ENCODE data around the gene LARGE1. TPM values are rescaled to one million over a fixed set of nuclear protein-coding genes. Genes with fewer than 3 reads are reported as not detected.

LARGE1 gene
- total RNA-seq, 1 donor from 2014 or later, result 0.89 TPM

DNA sequence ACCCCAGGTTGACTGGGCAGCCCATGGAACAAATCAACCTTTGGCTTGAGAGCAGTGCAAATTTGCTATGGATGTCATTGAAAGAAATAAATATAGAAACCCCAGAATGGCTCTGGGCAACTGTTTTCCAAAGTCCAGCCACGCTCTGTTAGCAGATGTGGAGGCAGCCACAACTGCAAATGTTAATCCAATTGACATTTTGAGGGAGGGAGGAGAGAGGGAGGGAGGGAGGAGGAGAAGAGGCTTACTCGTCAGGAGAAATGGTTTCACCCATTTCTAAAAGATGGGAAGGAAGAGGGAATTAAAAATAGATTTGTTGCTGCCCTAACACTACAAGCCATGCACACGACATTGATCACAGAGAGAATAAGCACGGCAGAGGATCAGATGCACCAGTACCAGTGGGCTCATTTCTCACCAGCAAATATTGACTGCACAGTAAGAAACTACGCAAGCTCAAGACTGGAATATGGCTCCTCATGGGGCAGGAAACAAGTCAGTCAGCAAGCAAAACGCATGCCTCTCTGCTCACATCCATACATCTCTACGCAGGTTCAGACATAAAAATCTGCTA is 229.1 kb downstream of the LARGE1 start:
- no peak overlapping the region for H3K4me3 Mint-ChIP-seq (ENCODE audit: low read depth)
- intact Hi-C loops (cut with micrococcal nuclease), result no loop called here
- no peaks in the 10 kb centered on the region for H3K36me3 Mint-ChIP-seq (ENCODE audit: low read depth)
- H3K27ac Mint-ChIP-seq, result no peak overlapping the region
- DNase-seq (ENCODE audit: low spot score), result no peak
- H3K9me3 Mint-ChIP-seq, result peaks cover 53% of the 10 kb centered on the region
- H3K27me3 Mint-ChIP-seq (ENCODE audit: low read depth), result no peaks in the 10 kb centered on the region
- no peaks in the 10 kb centered on the region for H3K4me1 Mint-ChIP-seq (ENCODE audit: low read depth)

DNA sequence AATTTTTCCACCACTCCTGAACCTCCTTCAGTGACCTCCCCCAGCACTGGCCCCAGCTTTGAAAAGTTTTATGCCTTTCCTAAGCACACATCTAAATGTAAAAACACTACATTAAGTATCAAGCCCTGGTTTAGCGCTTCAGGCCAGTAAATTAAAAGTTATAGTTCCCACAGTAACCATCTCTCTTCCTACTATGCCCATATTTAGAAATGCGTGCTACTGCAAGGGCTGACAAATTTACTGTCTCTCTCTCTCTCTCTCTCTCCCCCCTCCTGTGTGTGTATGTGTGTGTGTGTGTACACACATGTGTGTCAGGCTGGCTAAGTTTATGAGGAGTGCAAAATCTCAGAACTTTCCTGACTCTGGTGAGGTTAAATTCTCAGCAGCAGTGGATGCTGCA is 231.4 kb downstream of the LARGE1 start:
- H3K4me3 Mint-ChIP-seq (ENCODE audit: low read depth), result no peak overlapping the region
- H3K27me3 Mint-ChIP-seq (ENCODE audit: low read depth), result no peaks in the 10 kb centered on the region
- DNase-seq (ENCODE audit: low spot score), result no peak
- H3K9me3 Mint-ChIP-seq, result peaks cover 55% of the 10 kb centered on the region
- intact Hi-C loops (cut with micrococcal nuclease), result no loop called here
- H3K4me1 Mint-ChIP-seq (ENCODE audit: low read depth), result no peaks in the 10 kb centered on the region
- H3K36me3 Mint-ChIP-seq (ENCODE audit: low read depth), result no peaks in the 10 kb centered on the region
- no peak overlapping the region for H3K27ac Mint-ChIP-seq

DNA sequence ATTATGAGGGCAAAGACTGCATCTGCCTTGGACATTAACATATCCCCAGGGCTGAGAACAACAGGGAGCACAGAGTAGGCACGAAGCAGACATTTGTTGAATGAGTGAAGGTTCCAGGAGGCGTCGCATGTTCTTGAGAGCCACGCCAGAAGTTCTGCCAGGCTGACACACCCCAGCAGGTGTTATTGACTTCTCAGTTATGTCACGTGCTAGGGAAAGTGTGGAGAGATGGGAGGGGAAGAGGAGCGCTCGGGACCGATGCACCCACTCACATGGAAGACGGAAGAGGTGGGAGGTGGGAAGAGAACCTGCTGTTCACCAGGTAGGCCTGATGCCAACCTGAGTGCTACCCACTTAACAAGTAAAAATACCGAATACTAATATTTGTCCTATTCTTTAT is 232.8 kb downstream of the LARGE1 start:
- Mint-ChIP-seq H3K4me3 (ENCODE audit: low read depth) (no peak overlapping the region), H3K27ac (no peak overlapping the region), H3K27me3 (ENCODE audit: low read depth) (no peaks in the 10 kb centered on the region), H3K9me3 (peaks cover 61% of the 10 kb centered on the region), H3K4me1 (ENCODE audit: low read depth) (no peaks in the 10 kb centered on the region), H3K36me3 (ENCODE audit: low read depth) (no peaks in the 10 kb centered on the region)
- no peak for DNase-seq (ENCODE audit: low spot score)
- intact Hi-C loops (cut with micrococcal nuclease), result no loop called here

DNA sequence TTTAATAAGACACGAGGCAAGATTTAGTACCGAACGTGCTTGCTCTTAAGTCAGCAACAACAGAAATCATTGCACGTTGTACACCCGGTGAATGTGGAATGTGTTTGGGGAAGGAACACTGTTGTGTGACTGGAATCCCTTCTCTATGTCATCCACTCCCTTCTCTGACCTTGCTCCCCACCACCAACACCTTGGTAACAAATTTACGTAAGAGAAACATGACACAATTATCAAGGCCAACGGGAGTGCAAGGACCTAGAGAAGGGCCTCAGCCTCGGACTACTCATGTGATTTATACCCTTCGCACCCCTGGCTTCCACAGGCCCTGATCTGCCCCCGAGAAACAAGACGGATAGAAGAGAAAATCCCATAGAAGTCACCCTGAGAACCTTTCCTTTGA is 236.2 kb downstream of the LARGE1 start:
- DNase-seq (ENCODE audit: low spot score), result no peak
- Mint-ChIP-seq H3K36me3 (ENCODE audit: low read depth) (no peaks in the 10 kb centered on the region), H3K27ac (no peak overlapping the region), H3K27me3 (ENCODE audit: low read depth) (no peaks in the 10 kb centered on the region), H3K4me1 (ENCODE audit: low read depth) (no peaks in the 10 kb centered on the region), H3K9me3 (peaks cover 58% of the 10 kb centered on the region), H3K4me3 (ENCODE audit: low read depth) (no peak overlapping the region)
- intact Hi-C loops (cut with micrococcal nuclease), result no loop called here

DNA sequence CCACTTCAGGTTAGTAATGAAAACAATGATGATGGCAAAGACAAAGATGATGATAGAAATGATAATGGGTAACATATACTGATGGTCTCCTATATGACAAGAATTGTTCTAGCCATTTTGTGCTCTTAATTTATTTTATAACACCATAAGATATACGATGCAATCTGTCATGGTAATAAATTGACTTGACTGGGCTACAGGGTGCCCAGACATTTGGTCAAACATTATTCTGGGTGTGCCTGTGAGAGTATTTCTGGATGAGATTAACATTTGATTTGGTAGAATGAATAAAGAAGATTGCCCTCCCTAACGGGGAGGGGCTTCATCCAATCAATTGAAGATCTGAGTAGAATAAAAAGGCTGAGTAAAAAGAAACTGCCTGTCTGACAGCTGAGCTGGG is 237.3 kb downstream of the LARGE1 start:
- Mint-ChIP-seq H3K4me1 (ENCODE audit: low read depth) (no peaks in the 10 kb centered on the region), H3K9me3 (peaks cover 59% of the 10 kb centered on the region), H3K4me3 (ENCODE audit: low read depth) (no peak overlapping the region), H3K36me3 (ENCODE audit: low read depth) (no peaks in the 10 kb centered on the region), H3K27ac (no peak overlapping the region), H3K27me3 (ENCODE audit: low read depth) (no peaks in the 10 kb centered on the region)
- intact Hi-C loops (cut with micrococcal nuclease), result no loop called here
- no peak for DNase-seq (ENCODE audit: low spot score)

DNA sequence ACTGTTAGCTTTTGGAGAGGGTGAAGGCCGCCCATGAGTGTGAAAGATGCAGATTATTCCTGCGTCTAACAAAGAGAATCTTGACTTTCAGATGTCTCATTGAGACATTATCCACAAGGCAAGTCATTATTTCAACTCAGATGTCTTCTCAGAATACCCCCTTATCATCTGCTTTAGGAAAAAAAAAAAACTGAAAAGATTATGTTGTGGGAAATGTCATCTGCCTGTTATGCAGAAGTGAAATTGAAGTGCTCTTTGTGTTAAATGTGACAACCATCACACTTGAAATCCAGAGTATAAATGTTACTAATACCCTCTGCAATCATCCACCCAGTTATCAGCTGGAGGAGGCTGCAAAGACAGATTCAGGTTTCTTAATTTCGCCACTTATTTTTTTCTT is 239.6 kb downstream of the LARGE1 start:
- intact Hi-C loops (cut with micrococcal nuclease), result no loop called here
- H3K4me3 Mint-ChIP-seq (ENCODE audit: low read depth), result no peak overlapping the region
- H3K9me3 Mint-ChIP-seq, result peaks cover 60% of the 10 kb centered on the region
- H3K27me3 Mint-ChIP-seq (ENCODE audit: low read depth), result no peaks in the 10 kb centered on the region
- no peaks in the 10 kb centered on the region for H3K36me3 Mint-ChIP-seq (ENCODE audit: low read depth)
- no peaks in the 10 kb centered on the region for H3K4me1 Mint-ChIP-seq (ENCODE audit: low read depth)
- DNase-seq (ENCODE audit: low spot score), result no peak
- H3K27ac Mint-ChIP-seq, result no peak overlapping the region

DNA sequence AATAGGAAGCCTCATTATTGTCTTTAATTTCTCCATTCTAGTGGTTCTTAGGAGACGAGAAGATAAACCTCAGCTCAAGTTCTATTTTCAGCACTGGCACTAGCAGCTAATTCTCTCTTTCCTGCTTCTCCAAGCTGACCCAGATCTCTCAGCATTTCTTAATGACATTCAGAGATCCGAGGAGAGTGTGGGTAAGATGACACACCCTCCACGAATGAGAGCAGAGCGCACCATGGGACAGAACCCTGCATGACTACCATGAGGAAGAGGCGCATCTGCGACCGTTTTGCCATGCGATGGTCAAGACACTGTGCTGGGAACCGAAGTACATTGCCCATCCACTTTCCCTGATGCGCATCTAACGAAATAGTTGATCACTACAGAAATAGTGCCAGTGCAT is 241.8 kb downstream of the LARGE1 start:
- no peaks in the 10 kb centered on the region for H3K36me3 Mint-ChIP-seq (ENCODE audit: low read depth)
- peaks cover 64% of the 10 kb centered on the region for H3K9me3 Mint-ChIP-seq
- intact Hi-C loops (cut with micrococcal nuclease), result no loop called here
- H3K27me3 Mint-ChIP-seq (ENCODE audit: low read depth), result no peaks in the 10 kb centered on the region
- H3K4me1 Mint-ChIP-seq (ENCODE audit: low read depth), result no peaks in the 10 kb centered on the region
- no peak overlapping the region for H3K27ac Mint-ChIP-seq
- no peak for DNase-seq (ENCODE audit: low spot score)
- H3K4me3 Mint-ChIP-seq (ENCODE audit: low read depth), result no peak overlapping the region

DNA sequence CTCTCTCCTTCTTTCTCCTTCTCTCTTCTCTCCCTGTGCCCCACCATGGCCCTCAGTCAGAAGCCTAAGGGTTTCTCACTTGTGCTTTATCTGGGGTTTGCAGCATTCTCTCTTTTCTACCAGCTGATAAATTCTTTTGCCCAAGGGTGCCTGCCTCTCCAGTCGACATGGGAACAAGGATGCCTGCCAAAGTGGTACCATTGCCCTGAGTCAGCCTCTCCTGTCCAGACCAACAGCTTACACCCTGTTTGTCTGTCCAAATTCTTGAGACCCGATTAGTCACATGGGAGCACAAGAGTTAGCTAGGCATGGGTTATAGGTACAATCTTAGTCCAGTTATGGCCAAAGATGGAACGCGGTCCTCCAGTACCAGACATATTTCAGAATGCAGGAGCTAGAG is 242.7 kb downstream of the LARGE1 start:
- DNase-seq (ENCODE audit: low spot score), result no peak
- H3K9me3 Mint-ChIP-seq, result peaks cover 64% of the 10 kb centered on the region
- intact Hi-C loops (cut with micrococcal nuclease), result no loop called here
- no peak overlapping the region for H3K4me3 Mint-ChIP-seq (ENCODE audit: low read depth)
- no peaks in the 10 kb centered on the region for H3K4me1 Mint-ChIP-seq (ENCODE audit: low read depth)
- no peaks in the 10 kb centered on the region for H3K36me3 Mint-ChIP-seq (ENCODE audit: low read depth)
- H3K27ac Mint-ChIP-seq, result no peak overlapping the region
- H3K27me3 Mint-ChIP-seq (ENCODE audit: low read depth), result no peaks in the 10 kb centered on the region

DNA sequence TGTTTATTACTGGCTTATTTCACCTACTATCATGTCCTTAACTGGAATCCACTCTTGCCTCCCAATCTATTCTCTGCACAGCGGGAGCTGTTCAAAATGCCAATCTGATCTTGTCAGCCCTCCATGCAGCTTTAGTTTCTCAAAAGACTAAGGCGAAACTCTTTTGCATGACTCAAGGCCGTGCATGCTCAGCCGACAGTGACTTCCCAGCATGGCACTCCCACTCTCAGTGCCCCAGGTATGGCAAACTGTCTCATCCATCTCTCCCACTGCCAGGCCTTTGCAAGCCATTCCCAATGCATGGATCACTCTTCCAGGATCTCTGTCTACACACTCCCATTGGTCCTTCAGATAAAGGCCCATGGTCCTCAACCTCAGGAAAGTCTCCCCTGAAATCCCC is 245.9 kb downstream of the LARGE1 start:
- Mint-ChIP-seq H3K27ac (no peak overlapping the region), H3K4me3 (ENCODE audit: low read depth) (no peak overlapping the region), H3K36me3 (ENCODE audit: low read depth) (no peaks in the 10 kb centered on the region), H3K4me1 (ENCODE audit: low read depth) (no peaks in the 10 kb centered on the region), H3K27me3 (ENCODE audit: low read depth) (no peaks in the 10 kb centered on the region), H3K9me3 (peaks cover 56% of the 10 kb centered on the region)
- no peak for DNase-seq (ENCODE audit: low spot score)
- intact Hi-C loops (cut with micrococcal nuclease), result no loop called here

DNA sequence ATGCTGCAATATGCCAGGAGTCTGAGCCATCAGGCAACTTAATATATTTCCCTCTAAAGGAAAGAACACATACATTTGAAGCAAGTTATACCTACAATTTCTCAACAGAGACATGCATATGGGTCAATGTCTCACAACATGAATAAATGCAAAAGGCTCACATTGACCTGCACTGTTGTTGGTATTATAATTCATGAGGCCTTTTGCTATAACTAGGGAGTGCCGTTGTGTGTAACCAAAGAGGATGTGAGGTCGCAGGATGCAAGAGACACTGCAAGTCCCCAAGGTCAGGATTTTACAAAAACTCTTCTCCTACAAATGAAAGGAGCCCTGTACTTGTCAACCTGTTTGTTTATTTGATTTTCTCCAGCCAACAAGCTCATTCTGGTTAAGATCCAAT is 250.5 kb downstream of the LARGE1 start:
- H3K4me1 Mint-ChIP-seq (ENCODE audit: low read depth), result no peaks in the 10 kb centered on the region
- no peaks in the 10 kb centered on the region for H3K36me3 Mint-ChIP-seq (ENCODE audit: low read depth)
- H3K27me3 Mint-ChIP-seq (ENCODE audit: low read depth), result no peaks in the 10 kb centered on the region
- H3K4me3 Mint-ChIP-seq (ENCODE audit: low read depth), result no peak overlapping the region
- DNase-seq (ENCODE audit: low spot score), result no peak
- H3K27ac Mint-ChIP-seq, result no peak overlapping the region
- peaks cover 35% of the 10 kb centered on the region for H3K9me3 Mint-ChIP-seq
- intact Hi-C loops (cut with micrococcal nuclease), result no loop called here

DNA sequence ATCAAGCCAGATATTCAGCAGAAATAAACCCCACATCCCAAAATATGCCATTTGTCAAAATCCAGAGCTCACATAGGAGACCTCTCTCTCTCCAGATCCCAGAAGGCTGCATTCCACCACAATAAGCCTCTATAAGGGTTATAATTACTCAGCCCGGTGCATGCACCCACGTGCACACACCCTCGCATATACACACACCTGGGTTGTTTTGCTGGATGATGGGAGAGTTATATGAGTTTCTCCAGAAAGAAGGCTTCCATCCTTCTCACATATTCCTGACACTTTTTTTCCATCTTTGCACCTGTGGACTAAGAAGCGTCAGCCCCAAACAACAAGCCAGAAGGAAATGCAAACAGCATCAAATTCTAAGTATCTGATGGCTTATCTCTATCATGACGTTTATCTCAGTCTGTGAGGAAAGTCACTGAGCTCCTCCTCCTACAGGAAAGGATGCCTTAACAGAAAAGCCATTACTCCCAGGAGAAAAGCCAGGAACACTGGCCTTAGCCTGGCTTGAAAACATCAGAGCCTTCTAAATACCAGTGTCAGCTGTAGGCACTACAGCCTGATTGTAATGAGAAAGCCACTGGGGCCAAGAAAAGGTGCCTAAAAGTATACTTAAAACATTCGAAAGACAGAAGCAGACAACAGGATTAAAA is 253.2 kb downstream of the LARGE1 start:
- no peak for DNase-seq (ENCODE audit: low spot score)
- intact Hi-C loops (cut with micrococcal nuclease), result no loop called here
- no peaks in the 10 kb centered on the region for H3K36me3 Mint-ChIP-seq (ENCODE audit: low read depth)
- H3K4me3 Mint-ChIP-seq (ENCODE audit: low read depth), result no peak overlapping the region
- peaks cover 33% of the 10 kb centered on the region for H3K9me3 Mint-ChIP-seq
- H3K27ac Mint-ChIP-seq, result no peak overlapping the region
- no peaks in the 10 kb centered on the region for H3K4me1 Mint-ChIP-seq (ENCODE audit: low read depth)
- H3K27me3 Mint-ChIP-seq (ENCODE audit: low read depth), result no peaks in the 10 kb centered on the region

DNA sequence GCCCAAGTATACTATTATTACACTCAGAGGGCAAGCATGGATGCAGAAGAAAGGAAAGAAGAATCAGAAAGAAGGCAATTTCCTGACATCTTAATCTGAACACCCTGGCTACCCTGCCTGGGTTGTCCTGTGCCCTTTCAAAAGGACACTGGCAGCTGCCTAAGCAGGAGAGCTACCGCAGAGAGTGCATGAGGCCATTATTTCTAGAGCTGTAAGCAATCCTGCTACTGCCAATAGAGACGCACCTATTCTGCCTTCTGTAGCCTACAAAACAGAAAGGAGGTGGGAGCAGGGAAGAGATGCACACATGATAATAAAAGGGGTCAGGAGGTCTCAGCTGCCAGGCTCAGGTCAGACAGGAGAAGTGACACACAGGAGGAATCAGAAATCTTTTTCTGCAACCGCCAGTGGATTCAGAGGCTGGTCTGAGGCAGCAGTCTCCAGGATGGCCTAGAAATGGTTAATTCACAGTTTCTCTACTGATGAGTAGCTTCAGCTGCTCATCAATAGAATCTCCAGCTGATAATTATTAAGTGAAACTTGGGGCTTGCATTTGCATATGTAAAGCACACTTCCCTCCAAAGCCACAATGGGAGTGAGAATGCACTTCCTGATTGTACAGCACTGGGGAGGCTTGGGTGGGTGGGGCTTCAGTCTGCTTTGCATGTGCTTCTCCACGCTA is 253.9 kb downstream of the LARGE1 start:
- H3K27ac Mint-ChIP-seq, result no peak overlapping the region
- no peak for DNase-seq (ENCODE audit: low spot score)
- H3K27me3 Mint-ChIP-seq (ENCODE audit: low read depth), result no peaks in the 10 kb centered on the region
- H3K4me3 Mint-ChIP-seq (ENCODE audit: low read depth), result no peak overlapping the region
- no peaks in the 10 kb centered on the region for H3K36me3 Mint-ChIP-seq (ENCODE audit: low read depth)
- H3K9me3 Mint-ChIP-seq, result peaks cover 30% of the 10 kb centered on the region
- intact Hi-C loops (cut with micrococcal nuclease), result no loop called here
- no peaks in the 10 kb centered on the region for H3K4me1 Mint-ChIP-seq (ENCODE audit: low read depth)

DNA sequence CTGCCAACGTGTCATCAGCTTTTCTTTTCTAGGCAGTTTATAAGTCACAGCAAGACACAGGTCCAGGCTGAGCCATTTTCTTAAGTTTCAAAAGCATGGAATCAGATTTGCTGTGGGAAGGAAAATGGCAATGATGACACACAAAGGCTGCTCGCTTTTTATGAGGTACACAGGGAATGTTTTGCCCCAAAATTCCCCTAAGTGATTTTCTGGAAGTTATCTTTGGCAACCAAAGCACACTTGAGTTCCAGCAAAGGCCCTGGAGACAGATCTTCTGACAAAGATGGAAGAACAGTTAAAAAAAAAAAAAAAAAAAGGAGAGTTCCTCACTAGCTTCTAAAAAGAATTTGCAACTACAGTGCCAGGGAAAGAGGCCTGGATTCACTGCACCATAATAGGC is 260.8 kb downstream of the LARGE1 start:
- Mint-ChIP-seq H3K9me3 (peaks cover 48% of the 10 kb centered on the region), H3K4me1 (ENCODE audit: low read depth) (no peaks in the 10 kb centered on the region), H3K27me3 (ENCODE audit: low read depth) (no peaks in the 10 kb centered on the region), H3K27ac (no peak overlapping the region), H3K4me3 (ENCODE audit: low read depth) (no peak overlapping the region), H3K36me3 (ENCODE audit: low read depth) (no peaks in the 10 kb centered on the region)
- intact Hi-C loops (cut with micrococcal nuclease), result no loop called here
- no peak for DNase-seq (ENCODE audit: low spot score)
